Esophagus muscularis mucosa (tissue), 4 donors: Measurements from ENCODE around the gene FZR1. TPM values are rescaled to one million over a fixed set of nuclear protein-coding genes. Genes with fewer than 3 reads are reported as not detected.

Source experiments
- DNase-seq: peaks from one replicate; pipeline ENCODE4 v3.0.0-alpha.2; 2017; ENCODE audit errors: extremely low spot score
- H3K27ac ChIP-seq, 4 donors: fragments of 200-600 bp; sonication (generic); replicated peaks in 1 of 4; 1 replicate in 3 of 4; 2 replicates in 1 of 4; pipeline ENCODE4 v1.5.1; 2016 to 2019; ENCODE audit warnings: mild to moderate bottlenecking in 1 of 4
- H3K27me3 ChIP-seq, 4 donors: fragments of 200-600 bp; sonication (generic); one replicate each; pipeline versions ENCODE4 v1.5.1 to v1.6.0; 2016 to 2019
- H3K36me3 ChIP-seq, 4 donors: fragments of 200-600 bp; sonication (generic); one replicate each; pipeline ENCODE4 v1.5.1; 2016 to 2019
- H3K4me1 ChIP-seq, 4 donors: fragments of 200-600 bp; sonication (generic); one replicate each; pipeline ENCODE4 v1.5.1; 2016 to 2019
- H3K4me3 ChIP-seq, 4 donors: fragments of 200-600 bp; sonication (generic); 1 replicate in 2 of 4; 2 replicates in 2 of 4; pipeline ENCODE4 v1.5.1; 2016 to 2019; ENCODE audit warnings: mild to moderate bottlenecking in 4 of 4, moderate library complexity in 1 of 4
- H3K9me3 ChIP-seq, 4 donors: fragments of 200-600 bp; sonication (generic); 1 replicate in 3 of 4; 2 replicates in 1 of 4; pipeline ENCODE4 v1.5.1; 2016 to 2019
- EP300 ChIP-seq: sonication (generic); formaldehyde crosslinking; IDR thresholded peaks from one replicate; pipeline ENCODE4 v1.6.1; 2017; ENCODE audit warnings: antibody characterized with exemption
- POLR2A ChIP-seq: fragments of 450-650 bp; IDR thresholded peaks from one replicate; pipeline ENCODE4 v1.6.1; 2017; ENCODE audit warnings: antibody characterized with exemption, moderate library complexity, mild to moderate bottlenecking, low read depth
- POLR2AphosphoS5 ChIP-seq, 2 donors: sonication (generic); formaldehyde crosslinking; IDR thresholded peaks; one replicate each; pipeline ENCODE4 v1.6.1; 2017; ENCODE audit warnings: antibody characterized with exemption in 2 of 2
- WGBS: methylation state at CpG from one replicate; pipeline ENCODE4 v1.1.5; 2018; 5-methylcytosine and 5-hydroxymethylcytosine counted together
- intact Hi-C: fragments of 100-400 bp; cut with DNase I; formaldehyde crosslinking; loops from one replicate; pipeline ENCODE4 v1.15.1; 2023
- total RNA-seq, 4 donors: library from RNA; depleted of rRNA; stranded (reverse); fragments of >200 nt; gene quantifications; one replicate each; pipeline versions ENCODE4 v1.1.0 to v1.2.1, GENCODE V29; 2016
- TF ChIP-seq, protein P1 (sequence below), 3 experiments: fragments of 200-600 bp in 2 of 3; fragments of 450-650 bp in 1 of 3; sonication (generic) in 2 of 3; IDR thresholded peaks; one replicate each; pipeline ENCODE4 v1.5.1; 2017 to 2019; ENCODE audit warnings: antibody characterized with exemption in 3 of 3, mild to moderate bottlenecking in 2 of 3, moderate library complexity in 1 of 3

Gene FZR1
- total RNA-seq, 4 donors from 2014 or later: 15.8 to 41.2 (median 31.4) TPM

DNA sequence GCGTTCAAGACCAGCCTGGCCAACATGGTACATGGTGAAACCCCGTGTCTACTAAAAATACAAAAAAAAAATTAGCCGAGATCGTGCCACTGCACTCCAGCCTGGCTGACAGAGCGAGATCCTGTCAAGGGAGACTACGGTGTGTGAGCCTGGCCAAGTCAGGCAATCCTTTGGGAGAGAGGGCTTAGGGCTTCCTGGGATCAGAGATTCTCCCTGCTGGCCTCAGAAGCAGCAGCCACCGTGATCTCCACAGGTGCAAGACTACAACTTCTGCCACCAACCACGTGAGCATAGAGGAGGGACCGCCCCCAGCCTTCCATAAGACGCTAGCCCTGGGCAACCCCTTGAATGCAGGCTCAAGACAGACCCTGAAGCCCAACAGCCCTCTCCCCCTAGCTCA lies 43.7 kb downstream of the FZR1 start:
- intact Hi-C loops: loop anchor here (5.0 kb wide), 1 partner anchor 157 kb away; the partner anchor contains the start of gene TJP3
- 80% methylated on average over 10 of the region's 10 CpGs for WGBS
- Histone ChIP-seq H3K9me3 (no peaks in the 10 kb centered on the region), H3K4me1 (peaks cover 5 to 35% (median 24%) of the 10 kb centered on the region in 4 donors), H3K36me3 (peaks cover 0 to 47% (median 34%) of the 10 kb centered on the region in 4 donors), H3K27ac (no peak overlapping the region), H3K27me3 (no peaks in the 10 kb centered on the region), H3K4me3 (no peak overlapping the region)
- TF ChIP-seq POLR2A (no peak), POLR2AphosphoS5 (IDR thresholded peaks at IDR 0.05) (no peak), EP300 (no peak)
- TF ChIP-seq, protein P1, sequence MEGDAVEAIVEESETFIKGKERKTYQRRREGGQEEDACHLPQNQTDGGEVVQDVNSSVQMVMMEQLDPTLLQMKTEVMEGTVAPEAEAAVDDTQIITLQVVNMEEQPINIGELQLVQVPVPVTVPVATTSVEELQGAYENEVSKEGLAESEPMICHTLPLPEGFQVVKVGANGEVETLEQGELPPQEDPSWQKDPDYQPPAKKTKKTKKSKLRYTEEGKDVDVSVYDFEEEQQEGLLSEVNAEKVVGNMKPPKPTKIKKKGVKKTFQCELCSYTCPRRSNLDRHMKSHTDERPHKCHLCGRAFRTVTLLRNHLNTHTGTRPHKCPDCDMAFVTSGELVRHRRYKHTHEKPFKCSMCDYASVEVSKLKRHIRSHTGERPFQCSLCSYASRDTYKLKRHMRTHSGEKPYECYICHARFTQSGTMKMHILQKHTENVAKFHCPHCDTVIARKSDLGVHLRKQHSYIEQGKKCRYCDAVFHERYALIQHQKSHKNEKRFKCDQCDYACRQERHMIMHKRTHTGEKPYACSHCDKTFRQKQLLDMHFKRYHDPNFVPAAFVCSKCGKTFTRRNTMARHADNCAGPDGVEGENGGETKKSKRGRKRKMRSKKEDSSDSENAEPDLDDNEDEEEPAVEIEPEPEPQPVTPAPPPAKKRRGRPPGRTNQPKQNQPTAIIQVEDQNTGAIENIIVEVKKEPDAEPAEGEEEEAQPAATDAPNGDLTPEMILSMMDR (IDR thresholded peaks at IDR 0.05): no peak
- DNase-seq: no peak

DNA sequence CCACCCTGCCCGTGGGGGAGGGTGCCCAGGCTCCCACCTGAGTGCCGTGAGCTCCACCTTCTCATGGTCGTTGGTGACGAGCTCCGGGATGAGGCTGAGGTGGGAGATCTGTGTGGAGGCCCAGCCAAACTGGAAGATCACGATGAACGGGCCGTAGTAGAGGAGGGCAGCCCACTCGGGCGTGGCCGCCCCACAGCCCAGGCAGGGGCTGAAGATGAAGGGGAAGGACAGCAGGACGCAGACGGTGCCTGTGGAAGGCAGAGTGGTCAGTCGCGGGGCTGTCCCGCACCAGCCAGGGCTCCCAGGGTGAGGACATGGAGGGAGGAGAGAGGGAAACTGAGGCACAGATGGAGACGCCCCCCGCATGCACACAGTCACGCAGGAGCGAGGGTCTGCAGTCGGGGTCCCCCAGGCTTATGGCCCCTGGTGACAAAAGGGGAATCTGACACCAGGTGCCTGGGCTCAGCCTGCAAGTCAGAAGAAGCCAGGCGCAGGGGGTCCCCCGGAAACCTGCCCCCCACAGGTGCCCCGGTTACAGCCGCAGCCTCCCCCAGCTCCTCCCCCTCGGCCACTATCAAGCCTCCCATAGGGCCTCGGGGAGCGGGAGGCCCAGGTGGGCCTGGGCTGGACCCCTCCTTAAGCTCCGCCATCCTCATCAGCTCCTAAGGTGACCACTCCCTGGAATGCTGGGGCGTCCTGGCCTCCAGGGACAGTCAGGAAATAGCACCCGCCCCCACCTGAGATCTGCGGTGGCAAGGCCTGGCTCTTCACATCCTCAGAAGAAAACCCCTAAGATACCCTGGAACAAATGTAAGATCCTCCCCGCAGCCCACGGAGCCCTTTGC lies 45.1 kb downstream of the FZR1 start:
- intact Hi-C loops: no loop called here
- WGBS: 90% methylated on average over 23 of the region's 34 CpGs
- peaks cover 0 to 40% (median 24%) of the 10 kb centered on the region in 4 donors for H3K36me3 ChIP-seq
- peaks cover 16 to 42% (median 36%) of the 10 kb centered on the region in 4 donors for H3K4me1 ChIP-seq
- TF ChIP-seq EP300: no peak
- TF ChIP-seq POLR2AphosphoS5 (IDR thresholded peaks at IDR 0.05): no peak
- no peak for TF ChIP-seq POLR2A
- TF ChIP-seq, protein P1 (IDR thresholded peaks at IDR 0.05): no peak
- no peak for DNase-seq
- H3K9me3 ChIP-seq: no peaks in the 10 kb centered on the region
- no peak overlapping the region for H3K4me3 ChIP-seq
- H3K27ac ChIP-seq: no peak overlapping the region
- no peaks in the 10 kb centered on the region for H3K27me3 ChIP-seq

DNA sequence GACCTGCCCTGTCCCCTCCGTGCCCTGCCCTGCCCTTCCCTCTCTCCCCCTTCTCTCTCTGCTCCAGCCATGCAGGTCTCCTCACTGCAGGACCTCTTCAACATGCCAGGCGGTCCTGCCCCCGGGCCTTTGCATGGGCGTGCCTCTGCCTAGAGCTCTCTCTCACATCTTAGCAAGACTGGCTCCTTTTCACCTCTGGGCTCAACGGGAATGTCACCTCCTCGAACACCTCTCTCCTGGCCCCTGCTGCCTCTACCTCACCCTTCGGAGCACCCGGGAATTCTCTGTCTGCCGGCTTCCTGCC lies 45.6 kb downstream of the FZR1 start:
- H3K27me3 ChIP-seq: no peaks in the 10 kb centered on the region
- H3K4me3 ChIP-seq: no peak overlapping the region
- no peak overlapping the region for H3K27ac ChIP-seq
- H3K36me3 ChIP-seq: peaks cover 0 to 34% (median 19%) of the 10 kb centered on the region in 4 donors
- no peak for DNase-seq
- H3K4me1 ChIP-seq: peaks cover 20 to 47% (median 42%) of the 10 kb centered on the region in 4 donors
- H3K9me3 ChIP-seq: no peaks in the 10 kb centered on the region
- 84% methylated on average over 9 of the region's 9 CpGs for WGBS
- intact Hi-C loops: no loop called here
- TF ChIP-seq EP300 (no peak), POLR2A (no peak), POLR2AphosphoS5 (IDR thresholded peaks at IDR 0.05) (no peak)
- TF ChIP-seq, protein P1 (IDR thresholded peaks at IDR 0.05): no peak

DNA sequence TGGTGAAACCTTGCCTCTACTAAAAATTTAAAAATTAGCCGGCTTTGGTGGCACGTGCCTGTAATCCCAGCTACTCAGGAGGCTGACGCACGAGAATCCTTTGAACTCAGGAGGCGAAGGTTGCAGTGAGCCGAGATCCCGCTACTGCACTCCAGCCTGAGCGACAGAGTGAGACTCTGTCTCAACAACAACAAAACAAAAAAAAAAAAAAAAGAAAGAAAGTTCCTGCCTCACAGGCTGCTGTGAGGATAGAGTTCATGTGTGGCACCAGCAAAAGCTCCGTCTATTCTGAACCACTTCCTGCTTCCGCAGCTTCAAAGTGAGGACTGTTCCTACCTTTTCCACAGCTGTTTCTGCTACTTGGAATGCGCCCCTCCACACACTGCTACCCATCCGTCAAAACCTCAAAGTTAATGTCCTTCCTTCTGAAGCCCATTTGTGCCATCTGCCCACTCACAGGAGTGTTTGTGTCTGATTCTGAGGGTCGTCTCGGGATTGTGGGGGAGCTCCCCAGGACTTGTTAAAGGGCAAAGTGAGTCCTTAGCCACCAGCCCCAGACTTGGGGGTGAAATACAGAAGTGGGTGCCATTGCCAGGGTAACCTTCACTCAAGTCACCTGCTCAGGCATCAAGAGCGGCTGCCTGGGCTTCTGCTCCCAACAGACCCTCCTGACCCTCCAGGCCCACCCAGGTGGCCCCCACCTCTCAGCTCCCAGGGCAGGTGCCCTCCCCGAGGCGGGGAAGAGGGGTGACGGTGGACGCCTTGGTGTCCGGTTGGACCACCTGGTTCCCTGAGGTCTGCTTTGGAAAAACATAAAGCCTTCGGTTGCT lies 48.4 kb downstream of the FZR1 start:
- H3K27ac ChIP-seq: peak overlapping the region in 2 of 4 donors; percentile 23 to 35
- intact Hi-C loops: loop anchor here (5.0 kb wide), 1 partner anchor 63 kb away; no protein-coding TSS in a partner anchor
- 72% methylated on average over 21 of the region's 21 CpGs for WGBS
- H3K4me1 ChIP-seq: peaks cover 27 to 57% (median 55%) of the 10 kb centered on the region in 4 donors
- TF ChIP-seq POLR2AphosphoS5 (IDR thresholded peaks at IDR 0.05): no peak
- no peaks in the 10 kb centered on the region for H3K9me3 ChIP-seq
- no peaks in the 10 kb centered on the region for H3K27me3 ChIP-seq
- no peak for DNase-seq
- no peak overlapping the region for H3K4me3 ChIP-seq
- H3K36me3 ChIP-seq: peaks cover 0 to 11% (median 5%) of the 10 kb centered on the region in 4 donors
